PFSK-1 (cell line): ENCODE results near the gene FOXO6.

ENCODE experiments used
- POLR2AphosphoS5 ChIP-seq: IDR thresholded peaks from 2 replicates; pipeline ENCODE4 v1.6.1; 2012; ENCODE audit warnings: low read depth, mild to moderate bottlenecking, control low read depth, low read length, moderate library complexity
- TAF1 ChIP-seq: IDR thresholded peaks from 2 replicates; pipeline ENCODE4 v1.6.1; 2012; ENCODE audit warnings: low read length, control low read depth, borderline replicate concordance; ENCODE audit not compliant: insufficient read depth
- TF ChIP-seq, protein P1 (sequence below), 2 experiments: IDR thresholded peaks; 2 replicates each; pipeline versions ENCODE4 v1.6.1 to v1.8.0; 2011 to 2012; ENCODE audit warnings: low read depth in 2 of 2, low read length in 2 of 2, control low read depth in 1 of 2, inconsistent platforms in 1 of 2, mild to moderate bottlenecking in 1 of 2, moderate library complexity in 1 of 2; ENCODE audit not compliant: insufficient read depth in 1 of 2

DNA sequence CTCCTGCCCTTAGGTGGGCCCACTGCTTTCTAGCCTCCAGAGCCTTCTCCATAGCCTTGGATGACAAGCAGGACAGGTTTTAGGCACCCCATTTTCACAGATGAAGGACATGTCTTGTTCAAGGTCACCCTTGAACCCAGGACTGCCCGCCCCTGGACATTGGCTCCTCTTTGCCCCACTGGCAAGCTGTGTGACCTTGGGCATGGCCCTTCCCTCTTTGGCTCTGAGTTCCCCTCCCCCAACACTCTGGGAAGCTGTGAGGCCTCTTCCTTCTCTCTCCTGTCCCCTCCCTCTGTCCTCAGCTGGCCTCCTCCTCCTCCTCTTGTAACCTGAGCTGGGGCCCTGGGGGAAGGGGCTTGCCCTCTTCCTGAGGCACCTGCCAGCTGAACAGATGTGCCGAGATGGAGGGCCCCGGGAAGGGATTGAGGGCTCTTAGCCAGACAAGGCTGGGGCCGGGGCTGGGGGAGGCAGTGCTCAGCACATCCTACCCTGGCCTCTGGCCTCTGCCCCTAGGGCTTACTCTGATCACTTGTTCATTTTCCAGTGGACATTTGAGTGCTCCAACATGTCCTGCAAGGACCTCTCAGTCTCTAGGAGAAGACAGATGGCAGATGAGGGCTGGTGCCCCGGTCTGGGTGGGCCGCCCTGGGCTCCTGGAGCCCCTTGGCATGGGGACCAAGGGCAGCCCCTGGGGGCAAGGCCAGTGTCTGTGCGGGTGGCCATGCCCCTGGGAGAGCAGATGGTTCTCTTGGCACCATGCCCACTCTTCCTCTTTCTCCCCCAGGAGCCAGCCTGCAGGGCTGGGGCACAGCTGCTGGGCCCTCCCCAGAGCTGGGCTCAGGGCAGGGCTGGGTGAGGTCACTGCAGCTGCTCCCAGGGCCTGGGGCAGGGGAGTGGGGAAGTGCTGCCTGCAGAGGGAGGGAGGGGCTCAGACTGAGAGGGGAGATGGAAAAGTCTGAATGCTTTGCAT lies 10.7 kb downstream of the FOXO6 start:
- TF ChIP-seq POLR2AphosphoS5 (0 out of 2 replicates have a peak, but pooled peaks have one; percentile 36), TAF1 (no peak)
- TF ChIP-seq, protein P1, sequence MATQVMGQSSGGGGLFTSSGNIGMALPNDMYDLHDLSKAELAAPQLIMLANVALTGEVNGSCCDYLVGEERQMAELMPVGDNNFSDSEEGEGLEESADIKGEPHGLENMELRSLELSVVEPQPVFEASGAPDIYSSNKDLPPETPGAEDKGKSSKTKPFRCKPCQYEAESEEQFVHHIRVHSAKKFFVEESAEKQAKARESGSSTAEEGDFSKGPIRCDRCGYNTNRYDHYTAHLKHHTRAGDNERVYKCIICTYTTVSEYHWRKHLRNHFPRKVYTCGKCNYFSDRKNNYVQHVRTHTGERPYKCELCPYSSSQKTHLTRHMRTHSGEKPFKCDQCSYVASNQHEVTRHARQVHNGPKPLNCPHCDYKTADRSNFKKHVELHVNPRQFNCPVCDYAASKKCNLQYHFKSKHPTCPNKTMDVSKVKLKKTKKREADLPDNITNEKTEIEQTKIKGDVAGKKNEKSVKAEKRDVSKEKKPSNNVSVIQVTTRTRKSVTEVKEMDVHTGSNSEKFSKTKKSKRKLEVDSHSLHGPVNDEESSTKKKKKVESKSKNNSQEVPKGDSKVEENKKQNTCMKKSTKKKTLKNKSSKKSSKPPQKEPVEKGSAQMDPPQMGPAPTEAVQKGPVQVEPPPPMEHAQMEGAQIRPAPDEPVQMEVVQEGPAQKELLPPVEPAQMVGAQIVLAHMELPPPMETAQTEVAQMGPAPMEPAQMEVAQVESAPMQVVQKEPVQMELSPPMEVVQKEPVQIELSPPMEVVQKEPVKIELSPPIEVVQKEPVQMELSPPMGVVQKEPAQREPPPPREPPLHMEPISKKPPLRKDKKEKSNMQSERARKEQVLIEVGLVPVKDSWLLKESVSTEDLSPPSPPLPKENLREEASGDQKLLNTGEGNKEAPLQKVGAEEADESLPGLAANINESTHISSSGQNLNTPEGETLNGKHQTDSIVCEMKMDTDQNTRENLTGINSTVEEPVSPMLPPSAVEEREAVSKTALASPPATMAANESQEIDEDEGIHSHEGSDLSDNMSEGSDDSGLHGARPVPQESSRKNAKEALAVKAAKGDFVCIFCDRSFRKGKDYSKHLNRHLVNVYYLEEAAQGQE (IDR thresholded peaks at IDR 0.05; ENCODE audit: insufficient read depth in 1 of 2, low read depth in 2 of 2, low read length in 2 of 2) = no peak
